ENCODE data around the gene SKA3. TPM values are rescaled to one million over a fixed set of nuclear protein-coding genes. Genes with fewer than 3 reads are reported as not detected.
"Not testable (repeated sequence)": the region's sequence is repeated elsewhere in the genome, so short reads cannot be mapped to it uniquely, and the experiment has no call there.

Gene SKA3
- total RNA-seq: 6.4 and 7.5 TPM in 2 replicates

GRCh38 chr13:21176215-21176981 lies at the start of gene SKA3, which contains the start of gene MRPL57:
SKA3 (minus strand) TSS chr13:21176552; CDS start chr13:21176477, 75 bp downstream.
MRPL57 (plus strand) TSS chr13:21176658; CDS start chr13:21176917, 259 bp downstream.
- peak; percentile 96 for DNase-seq

GRCh38 chr13:21225082-21225481 lies 48.7 kb upstream of the SKA3 start:
- no peak for DNase-seq

- no peak for DNase-seq
Measured at GRCh38 chr13:21221268-21221667, 44.9 kb upstream of the SKA3 start.

GRCh38 chr13:21219716-21220115 lies 43.4 kb upstream of the SKA3 start:
- DNase-seq: not testable (repeated sequence)

- DNase-seq: no peak
Measured at GRCh38 chr13:21219036-21219381, 42.7 kb upstream of the SKA3 start.

GRCh38 chr13:21218351-21219035 lies 42.1 kb upstream of the SKA3 start:
- DNase-seq: no peak

GRCh38 chr13:21216332-21216731 lies 40.0 kb upstream of the SKA3 start:
- no peak for DNase-seq

GRCh38 chr13:21215419-21215818 lies 39.1 kb upstream of the SKA3 start:
- DNase-seq: not testable (repeated sequence)

GRCh38 chr13:21212138-21212775 lies 35.9 kb upstream of the SKA3 start:
- DNase-seq: no peak

GRCh38 chr13:21208652-21209154 lies 32.4 kb upstream of the SKA3 start:
- DNase-seq: no peak

- DNase-seq: no peak
Measured at GRCh38 chr13:21202767-21203531, 26.6 kb upstream of the SKA3 start.

GRCh38 chr13:21201456-21202190 lies 25.3 kb upstream of the SKA3 start:
- DNase-seq: not testable (repeated sequence)

GRCh38 chr13:21198391-21198790 lies 22.0 kb upstream of the SKA3 start:
- not testable (repeated sequence) for DNase-seq

GRCh38 chr13:21197606-21198225 lies 21.4 kb upstream of the SKA3 start:
- DNase-seq: not testable (repeated sequence)

GRCh38 chr13:21194756-21195155 lies 18.4 kb upstream of the SKA3 start:
- not testable (repeated sequence) for DNase-seq

- DNase-seq: not testable (repeated sequence)
Measured at GRCh38 chr13:21186410-21186809, 10.1 kb upstream of the SKA3 start.

- no peak for DNase-seq
Measured at GRCh38 chr13:21181671-21182070, 5.3 kb upstream of the SKA3 start.

GRCh38 chr13:21176982-21177284 lies 581 bp upstream of the SKA3 start:
- no peak for DNase-seq

GRCh38 chr13:21175656-21176214 lies 617 bp downstream of the SKA3 start:
- peak; percentile 44 for DNase-seq

- DNase-seq: not testable (repeated sequence)
Measured at GRCh38 chr13:21173767-21174166, 2.6 kb downstream of the SKA3 start.

- no peak for DNase-seq
Measured at GRCh38 chr13:21171420-21171819, 4.9 kb downstream of the SKA3 start.

Measured in dermis blood vessel endothelial cell (primary cell).